NCI-H1417 (cell line): ENCODE results near the gene STARD3.

Experiments used
- DNase-seq, 3 experiments: peaks; one replicate each; lab custom pipeline; 2025; lab: John Stamatoyannopoulos, UW

The STARD3 gene

DNA sequence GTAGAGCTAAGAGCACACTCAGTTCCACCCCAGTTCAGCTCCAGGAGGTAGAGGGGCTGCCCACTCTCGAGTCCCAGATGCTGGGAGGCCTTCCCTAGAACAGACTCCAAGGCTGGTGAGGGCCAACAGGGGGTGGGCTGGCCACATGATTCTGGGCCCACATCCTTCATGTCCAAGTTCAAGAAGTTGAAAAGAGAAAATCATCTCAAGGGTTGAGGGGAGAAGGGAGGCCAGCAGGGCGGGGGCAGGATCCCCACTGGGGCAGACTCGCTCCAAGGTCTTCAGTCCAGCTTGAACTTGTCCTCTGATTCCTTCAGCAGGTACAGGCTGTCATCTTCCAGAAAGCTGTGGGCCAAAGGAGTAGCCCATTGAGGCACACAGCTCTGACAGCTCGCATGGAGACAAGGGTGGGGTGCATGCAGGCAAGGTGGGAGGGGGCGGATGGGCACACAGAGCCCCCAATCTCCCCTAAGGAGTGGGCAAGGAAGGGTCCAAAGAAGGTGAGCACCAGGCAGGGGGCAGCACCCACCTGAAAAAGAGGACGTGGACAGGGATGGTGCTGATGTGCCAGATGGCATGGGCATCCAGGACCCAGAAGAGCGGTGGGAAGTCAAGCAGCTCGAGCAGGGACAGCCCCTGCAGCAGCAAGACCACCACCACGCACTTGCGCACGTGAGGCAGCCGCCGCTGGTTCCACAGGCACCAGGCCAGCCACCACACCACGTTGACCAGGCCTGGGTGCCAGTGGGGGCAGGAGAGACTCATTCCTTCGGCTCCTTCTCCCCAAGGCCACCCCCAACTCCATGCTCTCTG, 35.8 kb downstream of the STARD3 start:
- DNase-seq, result no peak

DNA sequence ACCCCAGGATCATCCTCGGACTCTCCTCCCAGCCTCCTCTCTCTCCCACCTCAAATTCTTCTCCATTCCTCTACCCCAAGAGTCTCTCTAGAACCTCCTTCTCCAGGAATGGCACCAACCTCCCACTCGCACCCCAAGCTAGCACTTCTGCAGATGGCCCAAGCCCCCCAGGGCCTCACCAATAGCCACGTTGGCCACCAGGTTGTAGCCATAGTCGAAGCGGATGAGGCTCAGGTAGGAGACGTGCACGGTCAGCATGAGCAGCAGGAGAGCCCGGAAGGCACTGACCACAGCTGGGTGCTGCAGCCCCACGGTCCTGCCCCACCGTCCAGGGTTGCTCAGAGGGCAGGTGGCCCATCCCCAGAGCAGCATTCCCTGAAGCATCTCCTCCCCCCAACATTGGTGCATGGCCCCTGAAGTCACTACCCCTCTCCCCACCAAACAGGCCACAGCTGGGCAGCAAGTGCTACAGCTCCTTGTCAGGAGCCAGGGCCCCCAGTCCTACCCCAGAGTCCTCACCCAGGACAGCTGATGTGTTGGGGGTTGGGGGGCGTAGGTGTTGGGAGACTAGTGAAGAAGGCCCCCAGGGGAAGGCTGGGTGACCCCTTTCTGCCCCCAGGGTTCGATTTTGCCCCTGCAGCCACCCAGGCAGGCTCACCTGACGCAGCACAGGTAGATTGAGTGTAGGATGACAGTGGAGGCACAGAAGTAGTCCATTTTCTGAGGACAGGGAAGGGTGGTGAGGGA, 36.6 kb downstream of the STARD3 start:
- no peak for DNase-seq

DNA sequence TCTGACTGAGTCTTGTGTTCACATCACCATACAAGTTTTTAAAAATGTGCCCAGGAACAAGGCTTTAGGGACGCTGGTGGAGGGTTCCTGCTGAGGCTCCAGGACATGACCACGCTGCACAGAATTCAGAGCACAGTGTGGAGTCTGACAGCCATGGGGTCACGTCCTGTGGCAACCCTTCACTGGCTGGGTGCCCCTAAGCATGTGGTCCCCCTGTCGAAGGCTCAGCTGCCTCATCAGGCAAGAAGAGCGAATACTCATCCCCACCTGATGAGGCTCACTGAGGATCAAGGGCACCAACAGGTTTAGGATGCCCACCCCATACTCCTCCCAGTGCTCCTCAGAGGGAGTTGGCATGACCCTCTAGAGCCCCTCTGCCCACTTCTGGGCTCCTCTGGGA, 37.2 kb downstream of the STARD3 start:
- DNase-seq, result no peak

DNA sequence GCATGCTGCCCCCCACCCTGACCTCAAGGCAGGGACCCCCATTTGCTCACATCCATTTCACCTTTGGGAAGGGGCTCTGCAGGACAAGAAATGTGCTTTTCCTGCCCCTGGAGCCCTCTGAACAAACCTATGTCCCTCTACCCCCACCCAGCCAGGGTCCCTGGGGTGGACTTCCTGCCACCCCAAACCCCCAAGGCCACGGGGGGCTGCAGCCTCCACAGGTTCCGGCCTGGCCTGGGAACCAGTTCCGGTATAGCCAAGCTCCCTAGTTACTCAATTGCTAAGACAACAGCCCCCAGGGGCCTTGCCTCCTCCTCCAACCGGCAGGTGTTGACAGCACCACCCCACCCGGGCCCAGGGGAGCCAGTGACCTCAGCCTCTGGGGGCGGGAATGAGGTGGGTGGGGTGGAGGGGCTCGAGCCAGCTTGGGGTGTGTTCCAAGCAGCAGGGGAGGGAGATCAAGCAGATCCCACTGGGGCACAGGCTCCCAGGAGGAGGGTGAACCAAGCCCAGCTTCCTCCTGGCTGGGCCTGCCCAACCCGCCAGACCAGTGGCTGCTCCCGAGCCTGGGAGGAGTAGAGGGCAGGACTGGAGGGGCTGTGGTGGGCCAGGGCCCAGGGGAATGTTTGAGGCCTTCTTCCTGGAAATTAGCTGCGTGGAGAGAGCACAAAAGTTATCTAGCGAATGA, 37.9 kb downstream of the STARD3 start:
- DNase-seq, result peak; percentile 6 to 90 (median 84)

DNA sequence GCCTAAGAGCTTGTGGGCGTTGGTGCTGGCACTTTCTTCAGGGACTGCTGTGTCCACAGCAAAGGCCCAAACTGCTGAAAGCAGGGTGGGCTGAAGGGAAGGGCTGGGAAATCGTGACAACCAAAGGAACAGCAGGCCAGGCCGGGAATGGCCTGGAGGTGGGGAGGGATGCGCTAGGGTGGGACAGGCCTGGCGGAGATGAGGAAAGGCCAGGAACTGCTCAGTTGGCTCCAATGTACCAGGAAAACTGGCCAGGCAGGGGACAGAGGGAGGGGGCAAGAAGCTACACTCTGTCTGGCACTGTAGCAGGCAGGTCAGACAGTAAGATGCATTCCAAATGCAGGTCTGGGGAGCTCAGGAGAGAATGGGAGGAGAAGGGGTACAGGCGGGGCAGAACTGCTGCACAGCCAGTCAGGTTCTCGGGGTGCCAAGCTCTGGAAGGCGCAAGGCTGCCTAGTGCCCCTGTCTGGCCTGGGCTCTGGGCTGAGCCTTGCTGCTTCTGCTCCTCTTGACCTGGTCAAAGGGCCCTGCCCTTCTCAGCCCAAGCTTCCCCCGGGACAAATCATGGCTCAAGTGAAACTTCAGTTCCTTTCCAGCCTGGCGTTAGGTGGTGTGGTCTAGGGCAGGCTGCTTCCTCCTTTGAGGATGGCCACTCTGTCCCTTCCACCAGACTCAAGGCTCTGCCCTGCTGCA, 38.6 kb downstream of the STARD3 start:
- no peak for DNase-seq

DNA sequence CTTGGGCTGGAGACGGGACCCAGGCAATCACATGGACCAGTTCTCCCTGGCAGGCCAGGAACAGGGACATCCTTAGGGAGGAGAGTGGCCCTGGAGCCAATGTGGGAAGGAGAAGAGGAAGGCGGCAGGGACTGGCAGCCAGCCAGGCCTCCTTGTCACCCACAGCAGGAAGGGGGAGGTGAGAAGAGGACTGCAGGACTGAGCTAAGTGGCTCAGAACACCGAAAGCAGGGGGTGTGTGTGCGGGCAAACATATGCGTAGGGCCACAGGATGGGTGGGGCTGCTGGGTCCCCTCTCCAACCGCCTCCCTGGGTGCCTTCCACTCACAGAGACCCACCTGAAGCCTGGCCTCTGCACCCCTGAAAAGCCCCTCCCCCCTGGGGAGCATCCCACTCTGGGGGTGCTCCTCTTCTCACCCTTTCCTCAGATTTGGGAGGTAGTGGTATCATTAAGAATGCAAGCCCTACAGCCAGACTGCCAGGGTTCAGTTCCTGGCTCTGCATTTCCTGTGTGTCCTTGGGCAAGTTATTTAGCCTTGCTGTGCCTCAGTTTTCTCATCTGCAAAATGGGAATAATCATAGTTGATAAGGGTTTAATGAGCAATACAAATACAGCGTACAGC, 39.4 kb downstream of the STARD3 start:
- peak; percentile 69 to 85 (median 81) for DNase-seq

DNA sequence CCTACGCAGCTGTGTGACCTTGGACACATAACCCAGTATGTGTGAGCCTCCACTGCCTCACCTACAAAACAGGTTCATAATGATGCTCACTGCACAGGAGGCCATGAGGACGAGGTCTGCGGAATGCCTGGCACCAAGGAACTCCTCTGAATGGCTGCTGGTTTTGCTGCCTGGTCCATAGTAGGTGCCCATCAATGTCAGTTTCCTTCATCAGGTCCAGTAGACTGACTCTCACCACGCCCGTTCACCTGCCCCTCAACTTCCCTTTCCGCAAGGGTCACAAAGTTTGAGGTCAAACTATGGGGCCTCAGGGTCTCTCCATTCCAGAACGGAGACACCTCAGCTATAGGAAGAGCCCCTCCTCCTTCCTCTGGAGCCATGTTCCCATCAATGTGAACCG, 40.1 kb downstream of the STARD3 start:
- peak in 1 of 3 experiments; percentile 35 for DNase-seq

DNA sequence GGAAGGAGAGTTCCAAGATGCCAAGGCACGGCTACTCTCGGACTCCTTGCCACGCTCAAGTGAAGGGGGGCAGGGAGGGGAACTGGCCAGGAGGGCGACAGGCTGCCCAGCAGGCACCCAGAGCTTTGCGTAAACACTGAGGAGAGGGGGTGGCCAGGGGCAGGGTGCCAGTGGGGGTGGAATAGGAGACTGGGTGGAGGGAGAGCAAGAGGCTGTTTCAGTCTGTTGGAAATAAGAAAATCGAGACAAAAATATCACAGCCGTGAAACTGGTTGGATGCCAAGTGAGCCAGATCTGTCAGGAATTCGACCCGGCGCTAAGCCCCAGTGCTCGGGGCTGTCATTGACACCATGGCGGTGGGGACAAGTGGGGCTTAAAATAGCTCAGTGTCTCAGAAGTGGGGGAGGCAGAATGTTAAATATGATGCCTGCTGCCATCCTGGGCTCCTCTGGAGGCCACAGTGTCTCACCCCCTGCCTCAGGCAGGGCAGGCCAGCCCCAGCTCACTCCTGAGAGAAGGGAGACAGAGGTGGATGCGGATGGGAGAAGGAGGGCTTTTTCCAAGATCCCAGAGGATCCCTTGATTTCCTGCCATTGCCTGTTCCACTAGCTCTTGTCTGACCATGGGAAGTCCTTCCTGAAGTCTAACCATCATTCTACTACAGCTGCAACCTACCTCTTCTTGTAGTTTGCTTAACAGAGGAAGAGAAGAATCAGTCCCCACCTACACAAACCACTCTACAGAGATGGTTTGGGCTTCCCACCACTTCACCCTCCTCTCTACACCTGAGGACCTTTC, 40.8 kb downstream of the STARD3 start:
- DNase-seq, result peak; percentile 35 to 70 (median 51)

DNA sequence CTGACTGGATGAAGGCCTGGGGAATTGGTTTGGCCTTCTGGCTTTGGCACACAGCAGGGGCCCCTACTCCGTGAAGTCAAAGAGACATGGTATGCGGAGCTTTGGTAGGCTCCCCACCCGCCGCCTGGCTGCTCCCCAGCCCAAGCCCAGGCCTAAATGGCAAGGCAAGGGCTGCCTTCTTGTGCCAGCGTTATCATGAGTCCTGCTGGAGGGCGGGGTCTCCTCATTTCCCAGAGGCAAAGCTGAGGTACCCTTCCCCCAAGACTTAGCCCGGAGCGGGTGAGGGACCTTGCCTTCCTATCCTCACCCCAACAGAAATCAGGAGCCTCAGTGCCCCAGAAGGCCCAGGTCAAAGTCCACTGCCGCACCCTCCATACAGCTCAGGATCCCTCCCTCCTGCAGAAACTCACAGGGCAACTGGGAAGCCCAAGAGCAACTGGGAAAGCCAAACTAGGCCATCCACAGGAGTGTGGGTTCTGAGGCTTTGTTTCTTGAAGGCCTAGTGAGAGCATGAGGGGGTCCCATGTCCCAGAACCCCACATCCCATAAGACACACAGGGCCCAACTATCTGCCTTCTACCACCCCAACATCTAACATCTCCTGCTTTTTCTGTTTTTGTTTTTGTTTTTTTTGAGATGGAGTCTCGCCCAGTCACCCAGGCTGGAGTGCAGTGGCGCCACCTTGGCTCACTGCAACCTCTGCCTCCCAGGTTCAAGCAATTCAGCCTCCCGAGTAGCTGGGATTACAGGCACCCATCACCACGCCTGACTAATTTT, 41.6 kb downstream of the STARD3 start:
- no peak for DNase-seq

DNA sequence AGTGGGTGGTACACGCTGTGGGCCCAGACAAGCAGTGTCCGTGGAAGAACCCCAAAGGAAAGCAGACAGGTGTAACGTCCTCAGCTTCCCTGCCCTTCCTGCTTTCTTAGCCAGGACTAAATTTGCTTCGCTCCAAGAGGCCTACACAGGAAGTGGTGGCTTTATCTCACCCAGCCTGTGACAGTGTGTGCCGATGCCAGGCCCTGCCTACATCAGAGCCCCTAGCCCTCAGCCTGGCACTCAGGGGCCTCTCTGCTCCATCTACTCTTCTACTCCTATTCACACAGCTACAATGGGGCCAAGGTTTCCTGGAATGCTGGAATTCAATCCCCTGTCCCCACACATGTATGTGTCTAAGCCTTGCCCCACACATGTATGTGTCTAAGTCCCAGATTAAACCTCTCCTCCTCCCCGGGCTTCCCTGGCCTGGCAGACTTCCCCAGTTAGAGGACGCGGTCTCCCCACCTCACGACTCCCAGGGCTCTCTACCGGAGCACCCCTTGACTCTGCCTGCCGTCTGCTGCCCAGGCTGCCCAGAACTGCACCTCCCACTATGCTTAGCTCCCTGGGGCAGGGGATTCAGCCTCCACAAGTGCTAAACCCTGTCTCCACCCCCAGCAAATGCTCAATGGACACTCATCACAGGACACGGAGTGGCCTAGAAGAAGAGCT, 42.7 kb downstream of the STARD3 start:
- DNase-seq, result no peak

DNA sequence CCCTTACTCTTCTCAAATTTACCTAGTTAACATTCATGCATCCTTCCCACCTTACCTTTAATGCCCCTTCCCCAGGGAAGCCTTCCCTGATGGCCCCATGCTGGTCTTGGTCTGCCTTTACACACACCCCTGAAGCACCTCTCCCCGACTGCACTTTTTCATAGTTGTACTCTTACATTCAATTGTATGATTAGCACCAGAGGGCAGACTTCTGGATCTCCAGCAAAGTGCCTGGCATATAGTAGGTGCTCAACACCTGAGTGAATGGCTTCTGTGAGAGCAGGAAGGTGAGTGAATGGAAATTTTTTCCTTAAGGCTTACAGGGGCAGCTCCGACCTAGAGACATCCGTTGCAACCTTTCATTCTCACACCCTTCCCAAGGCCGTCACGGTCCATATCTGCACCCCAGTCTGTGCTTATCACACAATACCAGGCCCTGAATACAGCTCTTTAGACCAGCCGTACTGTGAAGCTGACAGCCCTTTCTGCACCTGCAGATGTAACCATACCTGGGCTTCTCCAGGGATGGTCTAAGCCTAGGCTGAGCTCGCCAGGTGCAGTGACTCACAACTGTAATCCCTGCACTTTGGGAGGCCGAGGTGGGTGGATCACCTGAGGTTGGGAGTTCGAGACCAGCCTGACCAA, 46.5 kb downstream of the STARD3 start:
- no peak for DNase-seq

DNA sequence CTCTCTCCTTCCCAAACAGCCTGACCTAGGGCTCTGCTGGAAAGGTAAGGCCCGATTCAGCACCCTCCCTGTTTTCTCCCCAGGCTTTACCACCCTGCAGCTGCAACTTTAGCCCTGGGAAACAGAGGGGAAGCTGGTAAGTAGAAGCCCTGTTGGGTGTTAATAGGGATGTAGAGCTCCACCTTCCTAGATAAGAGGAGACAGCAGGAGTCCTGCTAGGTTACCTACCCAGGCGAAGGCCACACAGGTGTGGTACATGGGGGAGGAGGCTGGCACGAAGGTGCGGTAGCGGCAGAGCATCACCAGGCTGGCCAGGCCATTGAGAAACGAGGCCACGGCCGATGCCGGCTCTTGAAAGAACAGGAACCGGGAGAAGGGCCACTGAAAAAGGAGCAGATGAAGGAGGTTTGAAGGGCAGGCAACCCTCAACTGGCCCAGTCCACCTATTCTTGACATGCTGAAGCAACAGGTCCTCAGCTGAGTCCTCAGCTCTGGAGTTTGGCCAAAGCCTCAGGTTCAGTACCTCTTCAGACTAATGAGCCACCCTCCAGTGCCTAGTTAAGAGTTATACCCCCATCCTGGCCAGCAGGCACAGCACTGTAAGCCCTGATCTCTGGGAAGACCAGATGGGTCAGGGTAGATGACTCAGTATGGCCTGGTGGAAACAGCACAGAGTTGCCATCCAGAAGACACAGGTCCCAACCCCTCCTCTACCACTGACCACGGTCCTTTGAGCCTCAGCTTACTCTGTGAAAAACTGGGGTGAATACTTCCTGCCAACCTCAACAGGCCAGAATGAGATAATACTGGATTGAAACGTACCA, 47.6 kb downstream of the STARD3 start:
- no peak for DNase-seq

DNA sequence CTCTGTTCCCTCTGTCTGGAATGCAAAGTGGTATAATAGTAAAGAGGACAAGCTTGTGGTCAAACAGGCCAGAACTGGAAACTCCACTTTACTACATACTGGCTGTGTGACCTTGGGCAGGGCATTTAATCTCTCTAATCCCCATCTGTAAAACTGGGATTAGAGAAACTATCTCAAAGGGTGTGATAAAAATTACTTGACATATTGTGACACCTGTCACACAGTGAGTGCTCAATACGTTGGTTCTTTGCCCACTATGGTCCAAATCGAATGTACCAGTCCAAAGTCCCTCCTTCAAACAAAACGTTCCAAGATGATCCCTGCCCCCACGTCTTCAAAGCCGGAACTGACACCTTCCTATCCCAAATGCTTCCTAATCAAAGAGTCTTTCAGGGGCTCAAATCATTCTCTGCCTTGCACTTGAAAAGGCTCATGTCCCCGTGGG, 50.2 kb downstream of the STARD3 start:
- no peak for DNase-seq

DNA sequence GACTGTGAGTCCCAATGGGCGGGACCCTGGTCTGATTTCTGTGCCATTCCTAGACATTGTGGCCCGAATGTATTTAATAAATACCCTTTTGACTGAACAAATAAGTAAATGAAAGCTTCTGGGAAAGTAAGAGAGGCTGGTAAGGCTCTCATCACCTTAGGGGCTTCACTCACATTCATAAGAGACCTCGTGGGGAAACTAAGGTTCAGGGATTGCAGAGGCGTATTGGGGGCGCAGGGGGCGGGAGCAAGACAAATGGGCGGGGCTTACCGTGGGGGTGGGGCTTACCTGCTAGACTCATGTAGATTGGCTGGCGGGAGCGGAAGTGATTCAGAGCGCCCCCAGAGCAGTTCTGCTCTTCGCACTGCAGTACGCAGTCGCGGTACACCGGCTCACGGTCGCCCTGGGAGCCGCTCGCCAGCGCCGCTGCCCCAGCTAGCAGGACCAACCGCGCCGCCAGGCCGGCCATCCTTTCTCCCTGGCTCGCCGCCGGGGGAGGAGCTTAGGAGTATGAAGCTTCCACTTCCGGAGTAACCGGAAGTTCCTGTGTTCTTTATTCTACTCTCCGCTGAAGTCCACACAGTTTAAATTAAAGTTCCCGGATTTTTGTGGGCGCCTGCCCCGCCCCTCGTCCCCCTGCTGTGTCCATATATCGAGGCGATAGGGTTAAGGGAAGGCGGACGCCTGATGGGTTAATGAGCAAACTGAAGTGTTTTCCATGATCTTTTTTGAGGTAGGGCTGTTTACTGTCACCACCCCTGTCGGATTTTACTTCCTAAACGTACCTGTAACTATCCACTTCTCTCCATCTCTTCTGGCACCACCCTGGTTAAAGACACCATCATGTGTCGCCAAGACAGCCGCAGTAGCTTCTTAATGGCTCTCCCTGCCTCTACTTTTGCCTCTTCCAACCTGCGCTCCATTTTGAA, 50.9 kb downstream of the STARD3 start, which contains the start of gene PGAP3:
TSS of gene PGAP3 (minus strand) at position 512 of the 929 bp plus-strand sequence. CDS start at position 469, 43 bp downstream.
- DNase-seq, result peak; percentile 90 to 97 (median 96)

DNA sequence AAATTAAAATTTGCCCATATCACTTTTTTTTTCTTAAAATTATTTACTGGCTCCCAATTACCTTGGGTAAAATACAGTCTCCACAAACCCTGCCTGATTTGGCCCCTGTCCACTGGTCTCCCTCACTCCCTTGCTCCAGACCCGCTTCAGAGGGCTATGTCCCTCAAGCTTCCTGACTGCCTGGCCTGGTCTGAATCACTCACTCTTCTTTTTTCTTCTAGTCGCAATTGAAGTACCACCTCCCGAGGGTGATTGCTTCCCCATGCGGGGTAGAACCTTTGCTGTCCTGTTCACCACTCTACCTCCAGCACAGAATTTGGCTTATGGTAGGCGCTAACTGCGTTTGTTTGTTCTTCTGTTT, 51.5 kb downstream of the STARD3 start:
- DNase-seq, result peak in 2 of 3 experiments; percentile 37 to 67

DNA sequence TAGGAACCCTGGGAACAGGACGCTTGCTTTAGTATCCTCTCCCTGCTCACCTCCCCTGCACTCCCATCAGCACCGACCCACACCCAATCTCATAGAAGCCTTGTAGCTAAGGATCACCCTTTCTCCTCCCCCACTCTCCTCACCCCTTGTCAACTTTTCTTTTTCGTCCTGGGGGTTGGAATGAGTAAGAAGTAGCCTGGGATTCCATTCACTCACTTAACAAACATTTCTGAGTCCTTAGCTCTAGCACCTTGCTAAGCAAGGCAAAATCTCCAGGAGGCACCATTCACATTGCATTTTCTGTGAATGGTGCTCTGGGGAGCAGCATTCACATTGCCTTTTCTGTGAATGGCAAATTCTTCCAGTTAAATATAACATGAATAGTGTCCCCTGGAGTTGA, 52.0 kb downstream of the STARD3 start:
- peak in 2 of 3 experiments; percentile 36 to 55 for DNase-seq

DNA sequence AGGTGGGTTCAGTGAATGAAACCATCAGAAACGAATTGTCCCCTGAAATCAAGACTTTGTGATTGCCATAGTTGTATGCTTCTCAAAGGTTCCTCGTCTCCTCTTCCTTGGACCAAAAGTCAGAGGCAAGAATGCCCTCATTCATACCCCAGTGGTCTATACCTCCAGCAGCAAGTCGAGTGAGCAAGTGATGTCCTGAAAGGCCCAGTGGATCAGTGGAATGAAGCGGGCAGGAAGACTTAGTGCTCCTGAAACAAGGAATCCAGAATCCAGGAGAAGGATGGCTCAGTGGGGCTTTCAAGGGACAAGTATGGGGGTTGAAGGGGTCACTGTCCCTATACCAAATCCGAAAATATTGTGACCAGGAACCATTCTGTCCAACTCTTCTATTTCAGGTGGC, 57.6 kb downstream of the STARD3 start:
- DNase-seq, result no peak
